Mesenchymal stem cell (in vitro differentiated cells and primary cell): Measurements from ENCODE around the gene ITPRID2. TPM values are rescaled to one million over a fixed set of nuclear protein-coding genes. Genes with fewer than 3 reads are reported as not detected.
A peak's percentile ranks its signal among the peaks of the same experiment; 100 is the strongest.

ENCODE experiments used
- DNase-seq: peaks from one replicate; pipeline ENCODE4 v3.0.0-alpha.2; 2013
- H2AFZ ChIP-seq: one replicate; pipeline ENCODE4 v1.6.1; 2013; ENCODE audit warnings: low read depth, mild to moderate bottlenecking, control low read depth, inconsistent platforms, low read length, moderate library complexity
- H2AK5ac ChIP-seq: 2 replicates; pipeline ENCODE4 v1.6.1; 2013; ENCODE audit warnings: low read length, moderate library complexity, mild to moderate bottlenecking, inconsistent platforms; ENCODE audit not compliant: severe bottlenecking
- H2BK120ac ChIP-seq: one replicate; pipeline ENCODE4 v1.6.1; 2013; ENCODE audit warnings: low read depth, mild to moderate bottlenecking, inconsistent platforms, low read length, moderate library complexity
- H2BK12ac ChIP-seq, 2 experiments: one replicate each; pipeline ENCODE4 v1.6.1; 2013; ENCODE audit warnings: inconsistent platforms in 2 of 2, low read length in 2 of 2, mild to moderate bottlenecking in 2 of 2, moderate library complexity in 2 of 2, control low read depth in 1 of 2
- H2BK15ac ChIP-seq: one replicate; pipeline ENCODE4 v1.6.1; 2013; ENCODE audit warnings: mild to moderate bottlenecking, low read depth, inconsistent platforms; ENCODE audit not compliant: poor library complexity, severe bottlenecking
- H2BK5ac ChIP-seq: 2 replicates; pipeline ENCODE4 v1.6.1; 2013; ENCODE audit warnings: low read depth, mild to moderate bottlenecking, low read length, control low read depth, inconsistent platforms; ENCODE audit not compliant: poor library complexity, severe bottlenecking
- H3K14ac ChIP-seq, 2 experiments: one replicate each; pipeline ENCODE4 v1.6.1; 2013; ENCODE audit warnings: inconsistent platforms in 2 of 2, low read length in 2 of 2, control low read depth in 1 of 2, mild to moderate bottlenecking in 1 of 2, moderate library complexity in 1 of 2
- H3K18ac ChIP-seq, 2 experiments: one replicate each; pipeline ENCODE4 v1.6.1; 2013; ENCODE audit warnings: inconsistent platforms in 2 of 2, low read length in 2 of 2, control low read depth in 1 of 2, low read depth in 1 of 2, mild to moderate bottlenecking in 1 of 2
- H3K23ac ChIP-seq, 2 experiments: one replicate each; pipeline ENCODE4 v1.6.1; 2013; ENCODE audit warnings: inconsistent platforms in 2 of 2, low read length in 2 of 2, mild to moderate bottlenecking in 2 of 2, moderate library complexity in 2 of 2, control low read depth in 1 of 2
- H3K27ac ChIP-seq: 2 replicates; pipeline ENCODE4 v1.5.1; 2013; ENCODE audit warnings: mild to moderate bottlenecking, moderate library complexity, low read length, control low read depth, inconsistent platforms; ENCODE audit not compliant: poor library complexity, severe bottlenecking
- H3K27me3 ChIP-seq, 2 experiments: 2 replicates each; pipeline versions ENCODE4 v1.6.1 to v1.7.0; 2013; ENCODE audit warnings: low read length in 2 of 2, mild to moderate bottlenecking in 2 of 2, moderate library complexity in 2 of 2, control low read depth in 1 of 2, inconsistent platforms in 1 of 2; ENCODE audit not compliant: control insufficient read depth in 1 of 2, insufficient read depth in 1 of 2
- H3K36me3 ChIP-seq, 2 experiments: 2 replicates each; pipeline versions ENCODE4 v1.6.1 to v1.7.0; 2013; ENCODE audit warnings: low read length in 2 of 2, control low read depth in 1 of 2, inconsistent platforms in 1 of 2, low read depth in 1 of 2, mild to moderate bottlenecking in 1 of 2; ENCODE audit not compliant: insufficient read depth in 2 of 2, control insufficient read depth in 1 of 2
- H3K4ac ChIP-seq, 2 experiments: one replicate each; pipeline ENCODE4 v1.6.1; 2013; ENCODE audit warnings: inconsistent platforms in 2 of 2, low read length in 2 of 2, mild to moderate bottlenecking in 2 of 2, moderate library complexity in 2 of 2, control low read depth in 1 of 2, low read depth in 1 of 2
- H3K4me1 ChIP-seq: 2 replicates; pipeline ENCODE4 v1.6.1; 2013; ENCODE audit warnings: low read depth, low read length, control low read depth; ENCODE audit not compliant: control insufficient read depth, insufficient read depth
- H3K4me2 ChIP-seq: 2 replicates; pipeline ENCODE4 v1.6.1; 2013; ENCODE audit warnings: low read length, mild to moderate bottlenecking, inconsistent platforms; ENCODE audit not compliant: poor library complexity, severe bottlenecking
- H3K4me3 ChIP-seq, 2 experiments: 2 replicates each; pipeline versions ENCODE4 v1.5.1 to v1.7.0; 2013; ENCODE audit warnings: low read length in 2 of 2, mild to moderate bottlenecking in 2 of 2, control low read depth in 1 of 2, low read depth in 1 of 2; ENCODE audit not compliant: insufficient read depth in 1 of 2
- H3K79me1 ChIP-seq: replicated peaks from 2 replicates; pipeline ENCODE4 v1.6.1; 2013; ENCODE audit warnings: mild to moderate bottlenecking, control low read depth, low read length, inconsistent platforms; ENCODE audit not compliant: poor library complexity, severe bottlenecking
- H3K9ac ChIP-seq: 2 replicates; pipeline ENCODE4 v1.7.0; 2013; ENCODE audit warnings: mild to moderate bottlenecking, low read length, moderate library complexity
- H3K9me3 ChIP-seq: 2 replicates; pipeline ENCODE4 v1.7.0; 2013; ENCODE audit warnings: mild to moderate bottlenecking, low read length; ENCODE audit not compliant: control insufficient read depth
- H4K8ac ChIP-seq: one replicate; pipeline ENCODE4 v1.6.1; 2013; ENCODE audit warnings: inconsistent platforms, mild to moderate bottlenecking, low read length, moderate library complexity
- H4K91ac ChIP-seq: one replicate; pipeline ENCODE4 v1.6.1; 2013; ENCODE audit warnings: mild to moderate bottlenecking, low read length, inconsistent platforms
- WGBS: methylation state at CpG from one replicate; pipeline ENCODE4 v1.1.7; 2013; ENCODE audit warnings: mixed read lengths; 5-methylcytosine and 5-hydroxymethylcytosine counted together
- polyA plus RNA-seq, 2 experiments: library from polyadenylated mRNA; stranded (reverse); fragments of 200-250 nt; gene quantifications; one replicate each; pipeline ENCODE4 v1.2.3, GENCODE V29; 2013

The ITPRID2 gene
- polyA plus RNA-seq (2013, experiment 1 of 2) = 99.4 TPM
- 110 TPM for polyA plus RNA-seq (2013, experiment 2 of 2)

- peak within 1 kb of the TSS; percentile 42 for H2AFZ ChIP-seq
- 2% methylated on average over 33 of the region's 58 CpGs for WGBS
These were observed at the start of gene ITPRID2 for GRCh38 chr2:181891258-181891965. TSS of gene ITPRID2 (plus strand) at chr2:181891730. CDS start at chr2:181892067, 337 bp downstream.

GRCh38 chr2:181844551-181845290 is 46.8 kb upstream of the ITPRID2 start:
- WGBS = no CpG with 5 or more reads among the region's 1 CpG
- no peak overlapping the region for H2AK5ac ChIP-seq

More at GRCh38 chr2:181891258-181891965, at the start of gene ITPRID2:
- Histone ChIP-seq H3K79me1 (no peaks in the 10 kb centered on the region), H4K8ac (peak within 1 kb of the TSS; percentile 90), H3K4ac (peak within 1 kb of the TSS; percentile 96 to 99), H3K4me3 (peak within 1 kb of the TSS; percentile 90 to 96), H2BK120ac (peak within 1 kb of the TSS; percentile 98), H3K27ac (peak within 1 kb of the TSS; percentile 97), H2BK12ac (peak within 1 kb of the TSS; percentile 88 to 96), H2BK5ac (peak within 1 kb of the TSS; percentile 99), H3K36me3 (peaks cover 3 to 23% of the 10 kb centered on the region in 2 experiments), H3K9ac (peak within 1 kb of the TSS; percentile 97), H3K9me3 (no peaks in the 10 kb centered on the region), H3K14ac (peak within 1 kb of the TSS; percentile 76 to 99), H3K23ac (peak within 1 kb of the TSS in 1 of 2 experiments; percentile 70), H2AK5ac (peak within 1 kb of the TSS; percentile 82), H4K91ac (peak within 1 kb of the TSS; percentile 100), H2BK15ac (peak within 1 kb of the TSS; percentile 89), H3K4me2 (peak within 1 kb of the TSS; percentile 89), H3K18ac (peak within 1 kb of the TSS; percentile 98 to 100), H3K27me3 (no peaks in the 10 kb centered on the region), H3K4me1 (no peaks in the 10 kb centered on the region)
- DNase-seq = peak; percentile 92

GRCh38 chr2:181846399-181847197 is 44.9 kb upstream of the ITPRID2 start:
- Histone ChIP-seq H3K36me3 (no peaks in the 10 kb centered on the region), H3K9me3 (no peaks in the 10 kb centered on the region), H3K27me3 (no peaks in the 10 kb centered on the region), H3K4me1 (no peaks in the 10 kb centered on the region), H3K79me1 (no peaks in the 10 kb centered on the region), H2AK5ac (no peak overlapping the region), H3K4me2 (no peak overlapping the region), H2BK15ac (no peak overlapping the region), H2BK120ac (no peak overlapping the region), H3K27ac (no peak overlapping the region), H3K4ac (no peak overlapping the region), H3K14ac (no peak overlapping the region), H4K8ac (no peak overlapping the region), H3K9ac (no peak overlapping the region), H2AFZ (no peak overlapping the region), H3K18ac (no peak overlapping the region), H3K23ac (no peak overlapping the region), H2BK5ac (no peak overlapping the region), H4K91ac (no peak overlapping the region), H2BK12ac (no peak overlapping the region), H3K4me3 (no peak overlapping the region)
- no peak for DNase-seq
- WGBS = 100% methylated on average over 1 of the region's 4 CpGs

More at GRCh38 chr2:181844551-181845290, 46.8 kb upstream of the ITPRID2 start:
- Histone ChIP-seq H2BK120ac (no peak overlapping the region), H3K9me3 (no peaks in the 10 kb centered on the region), H3K79me1 (no peaks in the 10 kb centered on the region), H3K4me1 (no peaks in the 10 kb centered on the region), H3K18ac (no peak overlapping the region), H2BK12ac (no peak overlapping the region), H3K27me3 (no peaks in the 10 kb centered on the region), H2AFZ (no peak overlapping the region), H3K36me3 (no peaks in the 10 kb centered on the region), H3K14ac (no peak overlapping the region), H2BK15ac (no peak overlapping the region), H3K27ac (no peak overlapping the region), H3K4ac (no peak overlapping the region), H3K4me2 (no peak overlapping the region), H2BK5ac (no peak overlapping the region), H3K9ac (no peak overlapping the region), H4K8ac (no peak overlapping the region), H3K4me3 (no peak overlapping the region), H4K91ac (no peak overlapping the region), H3K23ac (no peak overlapping the region)
- DNase-seq = no peak
